DOHH2 (cell line): ENCODE data around the gene IL1RAP.

Experiments used
- H3F3A ChIP-seq: fragments of 200-600 bp; sonication (generic), shearing (Covaris generic); 2 replicates; pipeline ENCODE4 v1.6.0; 2016; ENCODE audit warnings: antibody characterized with exemption, mild to moderate bottlenecking; ENCODE audit not compliant: control insufficient read depth, insufficient read depth
- H3K27ac ChIP-seq: fragments of 200-600 bp; sonication (generic); 2 replicates; pipeline ENCODE4 v1.5.1; 2014; ENCODE audit warnings: low read depth, mild to moderate bottlenecking, low read length, moderate library complexity
- H3K27me3 ChIP-seq: fragments of 200-600 bp; sonication (generic); 2 replicates; pipeline ENCODE4 v1.6.1; 2014; ENCODE audit warnings: mild to moderate bottlenecking, low read length, mixed read lengths; ENCODE audit not compliant: control insufficient read depth
- H3K36me3 ChIP-seq: fragments of 200-600 bp; sonication (generic); 2 replicates; pipeline ENCODE4 v1.6.1; 2014; ENCODE audit warnings: mild to moderate bottlenecking, low read length, moderate library complexity, mixed read lengths; ENCODE audit not compliant: control insufficient read depth
- H3K4me1 ChIP-seq: fragments of 200-600 bp; sonication (generic); 2 replicates; pipeline ENCODE4 v1.6.1; 2014; ENCODE audit warnings: mild to moderate bottlenecking, low read length, mixed read lengths; ENCODE audit not compliant: control insufficient read depth
- H3K4me2 ChIP-seq: fragments of 200-600 bp; sonication (generic); 2 replicates; pipeline ENCODE4 v1.6.0; 2014; ENCODE audit warnings: mild to moderate bottlenecking, low read length, moderate library complexity
- H3K4me3 ChIP-seq: fragments of 200-600 bp; sonication (generic); 2 replicates; pipeline ENCODE4 v1.5.1; 2014; ENCODE audit warnings: mild to moderate bottlenecking, low read length, mixed read lengths
- H3K79me2 ChIP-seq: fragments of 200-600 bp; sonication (generic); 2 replicates; pipeline ENCODE4 v1.6.1; 2014; ENCODE audit warnings: mild to moderate bottlenecking, low read length, mixed read lengths; ENCODE audit not compliant: control insufficient read depth
- H3K9me2 ChIP-seq: fragments of 200-600 bp; sonication (generic); replicated peaks from 2 replicates; pipeline ENCODE4 v1.6.1; 2014; ENCODE audit warnings: mild to moderate bottlenecking, low read length, mixed read lengths; ENCODE audit not compliant: control insufficient read depth
- H3K9me3 ChIP-seq: fragments of 200-600 bp; sonication (generic); 2 replicates; pipeline ENCODE4 v1.6.1; 2014; ENCODE audit warnings: antibody characterized with exemption, low read length, mixed read lengths; ENCODE audit not compliant: control insufficient read depth, insufficient read depth
- H4K20me1 ChIP-seq: fragments of 200-600 bp; sonication (generic); 2 replicates; pipeline ENCODE4 v1.6.0; 2014; ENCODE audit warnings: low read depth, mild to moderate bottlenecking, antibody characterized with exemption, low read length, moderate library complexity; ENCODE audit not compliant: control insufficient read depth, insufficient read depth
- CTCF ChIP-seq: fragments of 200-600 bp; sonication (generic); IDR thresholded peaks from one replicate; pipeline ENCODE4 v1.5.1; 2014; ENCODE audit warnings: antibody characterized with exemption, mild to moderate bottlenecking, low read depth, low read length; ENCODE audit not compliant: poor library complexity, severe bottlenecking
- EZH2phosphoT487 ChIP-seq: fragments of 200-600 bp; sonication (generic); IDR thresholded peaks from 2 replicates; pipeline ENCODE4 v1.6.1; 2017; ENCODE audit warnings: borderline replicate concordance, mild to moderate bottlenecking, antibody characterized with exemption, low read length, moderate library complexity, mixed read lengths

Gene IL1RAP

DNA sequence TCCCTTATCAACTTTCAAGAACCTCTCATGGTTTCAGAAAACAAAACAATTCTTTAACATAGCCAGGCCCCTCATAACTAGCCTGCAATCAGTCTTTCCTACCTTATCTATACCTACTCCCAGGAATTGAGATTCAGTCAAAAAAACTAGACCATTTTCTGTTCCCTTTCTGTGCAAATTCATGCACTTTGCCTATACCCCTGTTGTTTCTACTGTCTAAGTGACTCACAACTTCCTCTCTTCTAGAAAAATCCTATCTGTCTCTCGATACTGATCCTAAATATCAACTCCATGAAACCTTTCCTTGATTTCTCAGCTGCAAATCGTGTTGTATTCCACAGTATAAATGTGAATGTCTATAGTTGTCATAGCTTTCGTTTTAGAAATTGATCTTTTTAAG, 10.9 kb upstream of the IL1RAP start:
- Histone ChIP-seq H3K79me2 (no peaks in the 10 kb centered on the region), H3F3A (no peaks in the 10 kb centered on the region), H3K27me3 (0 out of 2 replicates have a peak, but pooled peaks cover 5% of the 10 kb centered on the region), H3K36me3 (no peaks in the 10 kb centered on the region), H3K9me2 (no peaks in the 10 kb centered on the region), H3K27ac (no peak overlapping the region), H3K9me3 (no peaks in the 10 kb centered on the region), H3K4me1 (no peaks in the 10 kb centered on the region), H3K4me3 (no peak overlapping the region), H4K20me1 (no peaks in the 10 kb centered on the region), H3K4me2 (no peak overlapping the region)
- TF ChIP-seq CTCF, result no peak
- no peak for TF ChIP-seq EZH2phosphoT487

- Histone ChIP-seq H4K20me1 (no peaks in the 10 kb centered on the region), H3K79me2 (no peaks in the 10 kb centered on the region), H3K9me2 (no peaks in the 10 kb centered on the region), H3K4me1 (no peaks in the 10 kb centered on the region), H3K4me2 (no peak overlapping the region), H3K27ac (no peak overlapping the region), H3K9me3 (no peaks in the 10 kb centered on the region), H3K4me3 (no peak overlapping the region), H3F3A (no peaks in the 10 kb centered on the region), H3K36me3 (no peaks in the 10 kb centered on the region), H3K27me3 (no peaks in the 10 kb centered on the region)
- no peak for TF ChIP-seq CTCF
- TF ChIP-seq EZH2phosphoT487, result no peak
Measured at GRCh38 chr3:190504354-190505125, 9.3 kb upstream of the IL1RAP start.

DNA sequence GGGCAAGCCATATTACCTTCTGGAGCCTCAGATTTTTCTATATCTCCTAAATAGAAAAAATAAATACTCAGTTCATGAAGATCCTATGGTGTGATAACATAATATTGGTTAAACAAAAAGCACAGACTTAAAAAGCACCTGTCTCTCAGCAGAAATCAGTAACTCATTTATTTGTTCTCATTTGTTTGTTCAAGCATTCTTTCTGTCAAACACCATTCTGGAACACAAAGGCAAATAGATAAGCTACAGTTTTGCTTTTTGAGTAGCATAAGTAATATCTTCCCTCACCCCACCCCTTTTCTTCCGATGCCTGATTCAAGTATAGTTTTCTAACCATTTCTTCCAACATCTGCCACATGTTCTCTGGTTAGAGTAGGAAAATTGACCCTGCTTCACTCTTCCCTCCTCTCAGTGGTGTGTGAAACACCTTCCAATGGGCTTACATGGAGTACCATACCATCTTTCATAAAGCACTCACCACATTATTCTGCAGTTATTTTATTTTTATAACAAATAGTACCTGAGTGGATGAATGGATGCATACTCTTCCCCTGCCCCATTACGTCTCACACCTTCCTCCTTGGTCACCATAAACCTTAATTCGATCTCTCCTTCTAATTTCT, 8.4 kb upstream of the IL1RAP start:
- Histone ChIP-seq H3K4me2 (no peak overlapping the region), H3F3A (no peaks in the 10 kb centered on the region), H3K79me2 (no peaks in the 10 kb centered on the region), H3K9me2 (no peaks in the 10 kb centered on the region), H3K4me3 (no peak overlapping the region), H3K4me1 (no peaks in the 10 kb centered on the region), H3K27ac (no peak overlapping the region), H3K27me3 (no peaks in the 10 kb centered on the region), H4K20me1 (no peaks in the 10 kb centered on the region), H3K36me3 (no peaks in the 10 kb centered on the region), H3K9me3 (no peaks in the 10 kb centered on the region)
- no peak for TF ChIP-seq EZH2phosphoT487
- no peak for TF ChIP-seq CTCF
